IMR-90 (cell line): ENCODE data around the gene TP53BP2. TPM values are rescaled to one million over a fixed set of nuclear protein-coding genes. Genes with fewer than 3 reads are reported as not detected.

Experiments used
- CTCF ChIP-seq: conservative IDR thresholded peaks from 2 replicates; pipeline ENCODE4 v1.5.1; 2012; ENCODE audit warnings: mild to moderate bottlenecking, low read depth, low read length, improper control_type of control experiment
- RAD21 ChIP-seq: IDR thresholded peaks from 2 replicates; pipeline ENCODE4 v1.6.1; 2012; ENCODE audit warnings: low read length, improper control_type of control experiment
- USF2 ChIP-seq: fragments of 150-350 bp; IDR thresholded peaks from 2 replicates; pipeline ENCODE4 v1.6.1; 2017; ENCODE audit warnings: mild to moderate bottlenecking, antibody characterized with exemption, low read length, low read depth
- polyA plus RNA-seq, 3 experiments: library from polyadenylated mRNA; depleted of rRNA; stranded (reverse); fragments of >200 nt; gene quantifications; 2 replicates each; pipeline ENCODE4 v1.2.3, GENCODE V29; 2012; ENCODE audit warnings: low replicate concordance in 1 of 3
- total RNA-seq: library from RNA; depleted of rRNA; stranded (reverse); fragments of >200 nt; gene quantifications from 2 replicates; pipeline ENCODE4 v1.2.3, GENCODE V29; 2012

Gene TP53BP2
- total and polyA plus RNA-seq, 2 of the 4 experiments (the other 2 are of a cell fraction) = 19.9 to 35.0 TPM

- no peak for TF ChIP-seq USF2
- no peak for TF ChIP-seq RAD21
- TF ChIP-seq CTCF = no peak
These were observed 89.6 kb downstream of the TP53BP2 start (continued) for GRCh38 chr1:223755992-223756775.
